Left ventricle myocardium inferior (tissue), 1 donor: ENCODE data around the gene GPR183. TPM values are rescaled to one million over a fixed set of nuclear protein-coding genes. Genes with fewer than 3 reads are reported as not detected.
A peak's percentile ranks its signal among the peaks of the same experiment; 100 is the strongest.

Source experiments
- DNase-seq: peaks from one replicate; pipeline ENCODE4 v3.0.0-alpha.2; 2020
- H3K27ac ChIP-seq: fragments of 200-600 bp; replicated peaks from 2 replicates; pipeline ENCODE4 v1.8.0; 2021
- H3K27me3 ChIP-seq: fragments of 200-600 bp; 2 replicates; pipeline ENCODE4 v1.8.0; 2021; ENCODE audit warnings: low read depth
- H3K36me3 ChIP-seq: fragments of 200-600 bp; 2 replicates; pipeline ENCODE4 v1.8.0; 2021
- H3K4me1 ChIP-seq: fragments of 200-600 bp; 2 replicates; pipeline ENCODE4 v1.8.0; 2021
- H3K4me3 ChIP-seq: fragments of 200-600 bp; 2 replicates; pipeline ENCODE4 v1.8.0; 2021; ENCODE audit warnings: mild to moderate bottlenecking, moderate library complexity
- H3K9me3 ChIP-seq: fragments of 200-600 bp; replicated peaks from 2 replicates; pipeline ENCODE4 v1.8.0; 2021
- CTCF ChIP-seq: fragments of 200-600 bp; IDR thresholded peaks from 2 replicates; pipeline ENCODE4 v1.8.0; 2021; ENCODE audit warnings: antibody characterized with exemption, mild to moderate bottlenecking, borderline replicate concordance
- intact Hi-C: fragments of 100-400 bp; cut with micrococcal nuclease; formaldehyde crosslinking; loops from one replicate; pipeline ENCODE4 v1.11.0; 2022
- total RNA-seq: library from RNA; stranded (reverse); fragmentation: NEBNext Ultra II Directional; extraction: Animal tissue kit (Norgen Biotek cat#: 25700); gene quantifications from one replicate; pipeline ENCODE4 v1.2.1, GENCODE V29; 2021
- donor health status: DM: no; HTN: yes; CAD: no; lungs with severe emphysema.

Gene GPR183
- total RNA-seq, 1 donor from 2014 or later, result 1.7 TPM

DNA sequence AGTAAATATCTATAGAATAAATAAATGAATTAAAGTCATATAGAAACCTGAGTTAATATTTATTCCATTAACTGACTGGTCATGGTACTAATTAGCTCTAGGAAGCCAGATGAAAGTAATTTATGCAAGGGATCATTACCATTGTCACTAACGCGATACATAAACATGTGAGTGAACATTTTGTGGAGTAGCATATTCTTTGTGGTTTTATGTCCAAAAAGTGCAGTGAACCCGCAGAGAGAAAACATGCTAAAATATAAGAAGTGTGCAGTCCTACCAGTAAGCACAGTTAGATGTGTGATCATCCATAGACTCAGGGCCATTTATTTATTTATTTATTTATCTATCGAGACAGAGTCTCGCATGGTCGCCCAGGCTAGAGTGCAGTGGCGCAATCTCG lies 1.6 kb downstream of the GPR183 start:
- intact Hi-C loops, result no loop called here
- no peaks in the 10 kb centered on the region for H3K9me3 ChIP-seq
- no peak for DNase-seq
- TF ChIP-seq CTCF, result no peak
- peaks cover 18% of the 10 kb centered on the region for H3K4me1 ChIP-seq
- H3K27me3 ChIP-seq, result no peaks in the 10 kb centered on the region
- H3K27ac ChIP-seq, result no peak overlapping the region
- peaks cover 2% of the 10 kb centered on the region for H3K36me3 ChIP-seq
- peak overlapping the region; percentile 16 for H3K4me3 ChIP-seq

DNA sequence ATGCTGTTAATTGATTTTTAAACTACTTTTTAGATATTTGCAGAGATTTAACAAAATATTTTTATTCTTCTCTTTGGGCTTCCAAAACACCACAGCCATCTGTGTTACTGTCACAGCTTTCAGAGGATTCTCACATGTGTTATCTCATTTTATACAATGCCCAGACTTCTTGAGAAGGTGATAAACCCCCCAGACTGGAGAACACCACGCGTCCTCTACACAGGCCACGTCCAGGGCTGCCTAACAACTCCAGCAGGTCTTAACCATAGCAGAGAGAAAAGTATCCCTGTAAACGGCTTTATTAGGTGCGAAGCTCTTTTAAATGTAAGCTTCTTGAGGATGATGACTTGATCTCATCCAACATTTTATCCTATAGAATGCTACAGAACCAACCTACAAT lies 2.0 kb downstream of the GPR183 start:
- no peak for DNase-seq
- TF ChIP-seq CTCF, result no peak
- Histone ChIP-seq H3K9me3 (no peaks in the 10 kb centered on the region), H3K4me1 (peaks cover 18% of the 10 kb centered on the region), H3K36me3 (peaks cover 2% of the 10 kb centered on the region), H3K27me3 (no peaks in the 10 kb centered on the region), H3K4me3 (no peak overlapping the region), H3K27ac (no peak overlapping the region)
- intact Hi-C loops, result no loop called here

DNA sequence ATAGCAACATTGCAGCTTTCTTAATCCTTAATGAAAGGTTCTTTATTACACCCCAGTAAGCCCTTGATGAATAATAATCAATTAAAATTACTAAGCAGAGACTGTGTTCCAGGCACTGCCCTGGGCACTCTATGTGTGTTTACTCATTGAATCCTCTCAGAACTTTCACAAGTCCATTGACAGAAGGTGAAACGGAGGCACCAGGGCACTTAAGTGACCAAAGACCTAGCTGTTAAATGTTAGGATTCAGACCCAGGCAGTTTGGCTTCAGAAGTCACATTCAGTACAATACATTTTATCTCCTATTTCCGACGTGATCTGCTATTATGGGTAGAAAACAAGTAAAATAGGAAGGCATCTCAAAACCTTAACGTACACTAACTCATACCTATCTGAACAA lies 2.7 kb downstream of the GPR183 start:
- TF ChIP-seq CTCF, result no peak
- Histone ChIP-seq H3K9me3 (no peaks in the 10 kb centered on the region), H3K27ac (no peak overlapping the region), H3K4me3 (no peak overlapping the region), H3K4me1 (peaks cover 18% of the 10 kb centered on the region), H3K36me3 (peaks cover under 1% of the 10 kb centered on the region), H3K27me3 (no peaks in the 10 kb centered on the region)
- DNase-seq, result no peak
- intact Hi-C loops, result no loop called here

DNA sequence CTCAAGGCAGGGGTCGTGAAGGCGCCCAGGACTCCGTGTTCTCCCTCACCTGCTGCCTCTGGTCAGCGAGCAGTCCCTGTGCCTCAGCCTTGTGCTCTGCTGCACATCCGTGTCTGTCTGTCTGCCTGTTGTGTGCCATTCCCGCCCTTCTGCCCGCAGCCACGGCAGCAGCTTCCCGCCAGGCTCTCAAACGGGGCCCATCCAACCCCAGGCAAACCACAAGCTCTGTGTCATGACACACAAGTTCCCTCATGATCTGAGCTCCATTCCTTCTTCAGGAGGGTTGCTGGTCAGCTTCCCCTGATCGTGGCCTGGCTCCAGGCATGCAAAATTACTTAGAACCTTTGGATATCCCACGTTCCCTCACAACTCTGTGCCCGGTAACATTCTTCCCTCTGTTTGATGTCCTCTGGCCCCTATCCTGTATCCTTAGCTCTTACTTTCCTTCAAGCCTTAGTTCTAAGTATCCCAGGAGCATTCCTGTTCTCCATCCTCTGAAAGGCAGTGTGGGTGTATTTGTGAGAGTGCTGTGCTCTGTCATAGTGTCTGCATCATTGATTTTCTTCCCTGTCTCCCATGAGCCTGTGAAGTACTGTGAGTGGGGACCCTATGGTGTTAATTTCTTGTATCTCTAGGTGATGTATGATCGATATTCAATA lies 3.2 kb downstream of the GPR183 start:
- peaks cover 18% of the 10 kb centered on the region for H3K4me1 ChIP-seq

DNA sequence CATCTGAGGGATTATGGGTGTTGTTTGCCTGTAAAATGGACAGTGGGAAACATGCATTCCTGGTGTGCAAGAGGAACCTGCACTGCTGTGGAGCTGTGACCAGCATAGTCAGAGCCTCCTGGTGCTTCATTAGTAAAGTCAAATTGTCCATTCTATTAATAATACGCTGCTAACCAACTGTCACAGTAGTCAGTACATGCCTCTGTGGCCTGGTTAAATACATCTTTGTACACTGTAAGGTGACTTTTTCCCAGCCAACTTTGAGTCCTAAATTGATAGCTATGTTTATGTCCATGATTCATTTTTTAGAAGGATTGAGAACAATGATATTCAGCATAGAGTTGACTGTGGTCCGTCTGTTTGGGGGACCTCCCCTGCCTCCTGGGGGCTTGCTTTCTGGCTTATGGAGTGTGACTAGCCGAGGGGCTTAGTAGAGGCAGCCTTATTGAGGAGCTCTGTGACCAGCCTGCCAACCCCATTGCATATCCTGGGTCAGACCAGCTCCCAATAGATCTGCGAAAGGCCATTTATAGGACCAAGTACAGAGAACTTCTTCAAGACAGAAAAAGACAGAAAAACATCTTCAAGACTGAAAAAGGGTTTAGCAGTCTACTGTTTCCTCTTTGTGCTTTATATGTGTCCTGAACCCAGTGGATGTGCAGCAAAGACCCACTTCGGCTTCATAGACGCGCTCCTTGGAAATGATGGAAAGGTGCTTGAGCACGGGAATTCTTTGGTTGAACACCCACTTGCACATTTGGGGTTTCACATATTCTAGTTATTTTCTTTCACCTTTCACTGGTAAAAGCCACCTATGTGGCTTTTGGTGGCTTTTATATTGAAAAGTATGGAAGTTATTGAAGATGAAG lies 4.3 kb downstream of the GPR183 start:
- H3K27ac ChIP-seq, result no peak overlapping the region
- no peaks in the 10 kb centered on the region for H3K36me3 ChIP-seq
- no peak for DNase-seq
- intact Hi-C loops, result no loop called here
- no peaks in the 10 kb centered on the region for H3K27me3 ChIP-seq
- no peaks in the 10 kb centered on the region for H3K9me3 ChIP-seq
- peaks cover 13% of the 10 kb centered on the region for H3K4me1 ChIP-seq
- no peak for TF ChIP-seq CTCF
- no peak overlapping the region for H3K4me3 ChIP-seq

More for the DNA sequence above, 3.2 kb downstream of the GPR183 start:
- intact Hi-C loops, result no loop called here
- DNase-seq, result no peak
- TF ChIP-seq CTCF, result no peak
- Histone ChIP-seq H3K27ac (no peak overlapping the region), H3K4me3 (no peak overlapping the region), H3K36me3 (no peaks in the 10 kb centered on the region), H3K9me3 (no peaks in the 10 kb centered on the region), H3K27me3 (no peaks in the 10 kb centered on the region)
